ENCODE data around the gene ZFHX3.

The ZFHX3 gene

GRCh38 chr16:73066927-73067670, 19.2 kb upstream of the ZFHX3 start:
- no peaks in the 10 kb centered on the region for H3K36me3 ChIP-seq
- peaks cover 16 to 31% of the 10 kb centered on the region in 2 experiments for H3K4me1 ChIP-seq (ENCODE audit: control insufficient read depth in 1 of 2, insufficient read depth in 1 of 2, low read depth in 1 of 2, low read length in 1 of 2)
- no peaks in the 10 kb centered on the region for H3K9me3 ChIP-seq
- no peak overlapping the region for H3K27ac ChIP-seq
- TF ChIP-seq CTCF (IDR thresholded peaks at IDR 0.05) = no peak
- H3K4me3 ChIP-seq (ENCODE audit: low read depth in 1 of 2, low read length in 1 of 2) = no peak overlapping the region
- peaks cover 94% of the 10 kb centered on the region for H3K27me3 ChIP-seq

GRCh38 chr16:73066331-73066926, 18.5 kb upstream of the ZFHX3 start:
- H3K27ac ChIP-seq = no peak overlapping the region
- no peak for TF ChIP-seq CTCF (IDR thresholded peaks at IDR 0.05)

GRCh38 chr16:73065632-73066330, 17.9 kb upstream of the ZFHX3 start:
- Histone ChIP-seq H3K4me1 (ENCODE audit: control insufficient read depth in 1 of 2, insufficient read depth in 1 of 2, low read depth in 1 of 2, low read length in 1 of 2) (peaks cover 16 to 26% of the 10 kb centered on the region in 2 experiments), H3K27ac (no peak overlapping the region), H3K27me3 (peaks cover 94% of the 10 kb centered on the region), H3K4me3 (ENCODE audit: low read depth in 1 of 2, low read length in 1 of 2) (no peak overlapping the region), H3K36me3 (no peaks in the 10 kb centered on the region), H3K9me3 (no peaks in the 10 kb centered on the region)
- no peak for TF ChIP-seq CTCF (IDR thresholded peaks at IDR 0.05)

More at GRCh38 chr16:73066331-73066926, 18.5 kb upstream of the ZFHX3 start:
- Histone ChIP-seq H3K27me3 (peaks cover 94% of the 10 kb centered on the region), H3K4me1 (ENCODE audit: control insufficient read depth in 1 of 2, insufficient read depth in 1 of 2, low read depth in 1 of 2, low read length in 1 of 2) (peaks cover 16 to 31% of the 10 kb centered on the region in 2 experiments), H3K4me3 (ENCODE audit: low read depth in 1 of 2, low read length in 1 of 2) (no peak overlapping the region), H3K9me3 (no peaks in the 10 kb centered on the region), H3K36me3 (no peaks in the 10 kb centered on the region)

GRCh38 chr16:73064994-73065545, 17.1 kb upstream of the ZFHX3 start:
- H3K36me3 ChIP-seq = no peaks in the 10 kb centered on the region

More at GRCh38 chr16:73064994-73065545, 17.1 kb upstream of the ZFHX3 start:
- TF ChIP-seq CTCF (IDR thresholded peaks at IDR 0.05) = no peak
- no peak overlapping the region for H3K4me3 ChIP-seq (ENCODE audit: low read depth in 1 of 2, low read length in 1 of 2)
- no peak overlapping the region for H3K27ac ChIP-seq
- H3K27me3 ChIP-seq = peaks cover 94% of the 10 kb centered on the region
- H3K9me3 ChIP-seq = no peaks in the 10 kb centered on the region
- peaks cover 16 to 26% of the 10 kb centered on the region in 2 experiments for H3K4me1 ChIP-seq (ENCODE audit: control insufficient read depth in 1 of 2, insufficient read depth in 1 of 2, low read depth in 1 of 2, low read length in 1 of 2)
